Measurements from ENCODE around the gene TTLL13.
"Not testable (repeated sequence)": the region's sequence is repeated elsewhere in the genome, so short reads cannot be mapped to it uniquely, and the experiment has no call there.

Gene TTLL13

GRCh38 chr15:90240856-90241255, 8.5 kb upstream of the TTLL13 start:
- H3K27ac ChIP-seq, result no peak overlapping the region
- no peak for TF ChIP-seq CTCF (IDR thresholded peaks at IDR 0.05)
- no peak for TF ChIP-seq ZFX (IDR thresholded peaks at IDR 0.05; ENCODE audit: borderline replicate concordance)

- TF ChIP-seq CTCF (IDR thresholded peaks at IDR 0.05) (no peak), ZFX (IDR thresholded peaks at IDR 0.05; ENCODE audit: borderline replicate concordance) (no peak)
Observed at GRCh38 chr15:90241343-90242192, 7.8 kb upstream of the TTLL13 start.

GRCh38 chr15:90243943-90244639, 5.3 kb upstream of the TTLL13 start:
- no peak overlapping the region for H3K27ac ChIP-seq
- no peak for TF ChIP-seq CTCF (IDR thresholded peaks at IDR 0.05)
- TF ChIP-seq ZFX (IDR thresholded peaks at IDR 0.05; ENCODE audit: borderline replicate concordance), result no peak

More at GRCh38 chr15:90241343-90242192, 7.8 kb upstream of the TTLL13 start:
- no peak overlapping the region for H3K27ac ChIP-seq

- no peak overlapping the region for H3K27ac ChIP-seq
- TF ChIP-seq ZFX (IDR thresholded peaks at IDR 0.05; ENCODE audit: borderline replicate concordance) (no peak), CTCF (IDR thresholded peaks at IDR 0.05) (no peak)
Observed at GRCh38 chr15:90248789-90249202, 560 bp upstream of the TTLL13 start.

GRCh38 chr15:90257776-90258175, 8.4 kb downstream of the TTLL13 start:
- H3K27ac ChIP-seq, result no peak overlapping the region
- TF ChIP-seq ZFX (IDR thresholded peaks at IDR 0.05; ENCODE audit: borderline replicate concordance) (no peak), CTCF (IDR thresholded peaks at IDR 0.05) (no peak)

GRCh38 chr15:90259524-90259923, 10.2 kb downstream of the TTLL13 start:
- TF ChIP-seq ZFX (IDR thresholded peaks at IDR 0.05; ENCODE audit: borderline replicate concordance), result no peak

GRCh38 chr15:90260731-90261130, 11.4 kb downstream of the TTLL13 start:
- H3K27ac ChIP-seq, result not testable (repeated sequence)

More at GRCh38 chr15:90259524-90259923, 10.2 kb downstream of the TTLL13 start:
- H3K27ac ChIP-seq, result no peak overlapping the region

- TF ChIP-seq CTCF (IDR thresholded peaks at IDR 0.05), result no peak
- TF ChIP-seq ZFX (IDR thresholded peaks at IDR 0.05; ENCODE audit: borderline replicate concordance), result no peak
- no peak overlapping the region for H3K27ac ChIP-seq
Observed at GRCh38 chr15:90261811-90262210, 12.5 kb downstream of the TTLL13 start.

Measured in 22Rv1 (cell line).